Neuronal stem cell (in vitro differentiated cells): ENCODE results near the gene CDC37L1.

Source experiments
- DNase-seq: peaks from one replicate; pipeline ENCODE4 v3.0.0-alpha.2; 2013; ENCODE audit warnings: low spot score
- H2AFZ ChIP-seq: one replicate; pipeline ENCODE4 v1.6.1; 2013; ENCODE audit warnings: mild to moderate bottlenecking, low read length, inconsistent platforms
- H2AK5ac ChIP-seq: 2 replicates; pipeline ENCODE4 v1.6.1; 2013; ENCODE audit warnings: low read depth, mild to moderate bottlenecking, inconsistent platforms, low read length, moderate library complexity, mixed read lengths
- H2BK120ac ChIP-seq: 2 replicates; pipeline ENCODE4 v1.6.1; 2013; ENCODE audit warnings: low read depth, mild to moderate bottlenecking, inconsistent platforms, low read length, moderate library complexity, mixed read lengths
- H2BK12ac ChIP-seq: one replicate; pipeline ENCODE4 v1.6.1; 2013; ENCODE audit warnings: low read length, inconsistent platforms
- H2BK15ac ChIP-seq: 2 replicates; pipeline ENCODE4 v1.6.1; 2013; ENCODE audit warnings: mild to moderate bottlenecking, low read length, inconsistent platforms, mixed read lengths
- H2BK5ac ChIP-seq: one replicate; pipeline ENCODE4 v1.6.1; 2013; ENCODE audit warnings: inconsistent platforms, mild to moderate bottlenecking, low read length, moderate library complexity
- H3K14ac ChIP-seq: one replicate; pipeline ENCODE4 v1.6.1; 2013; ENCODE audit warnings: low read length, inconsistent platforms
- H3K18ac ChIP-seq: 2 replicates; pipeline ENCODE4 v1.6.1; 2013; ENCODE audit warnings: low read length, inconsistent platforms
- H3K23ac ChIP-seq: 2 replicates; pipeline ENCODE4 v1.6.1; 2013; ENCODE audit warnings: low read depth, mild to moderate bottlenecking, mixed read lengths, low read length, inconsistent platforms; ENCODE audit not compliant: poor library complexity
- H3K27ac ChIP-seq: replicated peaks from 3 replicates; pipeline ENCODE4 v1.5.1; 2013; ENCODE audit warnings: low read length, inconsistent platforms
- H3K27me3 ChIP-seq, 3 experiments: 2 replicates each; pipeline ENCODE4 v1.6.1; 2013; ENCODE audit warnings: low read length in 3 of 3, mild to moderate bottlenecking in 2 of 3, inconsistent platforms in 1 of 3, low read depth in 1 of 3, mixed read lengths in 1 of 3, moderate library complexity in 1 of 3; ENCODE audit not compliant: control insufficient read depth in 3 of 3, insufficient read depth in 3 of 3
- H3K36me3 ChIP-seq, 2 donors: replicated peaks in 1 of 2; 2 replicates each; pipeline ENCODE4 v1.6.1; 2013; ENCODE audit warnings: low read length in 2 of 2; ENCODE audit not compliant: control insufficient read depth in 2 of 2, insufficient read depth in 2 of 2
- H3K4ac ChIP-seq: 2 replicates; pipeline ENCODE4 v1.6.1; 2013; ENCODE audit warnings: inconsistent platforms, mild to moderate bottlenecking, low read length, moderate library complexity
- H3K4me1 ChIP-seq, 2 donors: 1 replicate in 1 of 2; 2 replicates in 1 of 2; pipeline ENCODE4 v1.6.1; 2013; ENCODE audit warnings: low read length in 2 of 2, low read depth in 1 of 2; ENCODE audit not compliant: control insufficient read depth in 2 of 2, insufficient read depth in 1 of 2
- H3K4me2 ChIP-seq: one replicate; pipeline ENCODE4 v1.6.1; 2013; ENCODE audit warnings: mild to moderate bottlenecking, low read length, inconsistent platforms; ENCODE audit not compliant: insufficient read depth, poor library complexity, severe bottlenecking
- H3K4me3 ChIP-seq, 2 donors: 2 replicates each; pipeline ENCODE4 v1.5.1; 2013; ENCODE audit warnings: low read length in 2 of 2, mild to moderate bottlenecking in 2 of 2, inconsistent platforms in 1 of 2, moderate library complexity in 1 of 2
- H3K79me1 ChIP-seq: one replicate; pipeline ENCODE4 v1.6.1; 2013; ENCODE audit warnings: low read depth, mild to moderate bottlenecking, inconsistent platforms, low read length, moderate library complexity
- H3K9ac ChIP-seq: one replicate; pipeline ENCODE4 v1.6.1; 2013; ENCODE audit warnings: mild to moderate bottlenecking, low read depth, low read length, inconsistent platforms; ENCODE audit not compliant: poor library complexity
- H3K9me3 ChIP-seq, 2 donors: replicated peaks in 1 of 2; 2 replicates each; pipeline versions ENCODE3 to v1.6.1; 2013; ENCODE audit warnings: low read length in 2 of 2, mild to moderate bottlenecking in 2 of 2, inconsistent platforms in 1 of 2, low read depth in 1 of 2, mixed read lengths in 1 of 2, moderate library complexity in 1 of 2; ENCODE audit not compliant: control insufficient read depth in 2 of 2, insufficient read depth in 1 of 2
- H4K8ac ChIP-seq: one replicate; pipeline ENCODE4 v1.6.1; 2013; ENCODE audit warnings: low read depth, mild to moderate bottlenecking, inconsistent platforms, low read length, moderate library complexity
- H4K91ac ChIP-seq: one replicate; pipeline ENCODE4 v1.6.1; 2013; ENCODE audit warnings: low read length, low read depth, mild to moderate bottlenecking, inconsistent platforms; ENCODE audit not compliant: poor library complexity
- WGBS, 2 donors: extraction: QIAGEN DNeasy Blood & Tissue Kit; methylation state at CpG; one replicate each; pipeline ENCODE4 v1.1.7; 2013; ENCODE audit warnings: missing lambda C conversion rate in 2 of 2, mixed read lengths in 1 of 2; ENCODE audit not compliant: insufficient read length in 2 of 2, insufficient replicate concordance in 1 of 2; ENCODE audit errors: extremely low coverage in 2 of 2; 5-methylcytosine and 5-hydroxymethylcytosine counted together

The CDC37L1 gene

DNA sequence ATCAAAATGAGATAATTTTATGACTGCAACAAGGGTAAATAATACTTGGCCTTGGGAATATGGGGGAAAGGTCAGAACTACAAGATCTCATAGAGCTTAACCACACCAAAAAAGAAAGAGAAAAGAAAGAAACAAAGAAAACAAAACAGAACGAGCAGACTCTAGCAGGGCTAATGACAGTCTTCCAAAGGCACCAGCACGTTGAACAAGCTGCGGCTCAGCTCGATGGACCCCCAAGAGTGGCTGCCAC, 60.9 kb downstream of the CDC37L1 start:
- Histone ChIP-seq H2AK5ac (no peak overlapping the region), H3K4ac (no peak overlapping the region), H3K23ac (peak overlapping the region; percentile 96), H3K27ac (no peak overlapping the region), H3K79me1 (peaks cover 2% of the 10 kb centered on the region), H2BK15ac (no peak overlapping the region), H3K9ac (peak overlapping the region; percentile 88), H2AFZ (peak overlapping the region; percentile 99), H3K4me1 (peaks cover 0 to 5% of the 10 kb centered on the region in 2 donors), H3K14ac (peak overlapping the region; percentile 98), H4K8ac (no peak overlapping the region), H2BK120ac (no peak overlapping the region), H3K9me3 (peaks cover 0 to 6% of the 10 kb centered on the region in 2 donors), H3K4me2 (peak overlapping the region; percentile 95), H3K36me3 (peaks cover 0 to 13% of the 10 kb centered on the region in 2 donors), H3K27me3 (no peaks in the 10 kb centered on the region), H3K18ac (no peak overlapping the region), H4K91ac (no peak overlapping the region), H2BK5ac (no peak overlapping the region), H3K4me3 (peak overlapping the region; percentile 85 to 97), H2BK12ac (no peak overlapping the region)
- WGBS, 2 donors: no CpG with 5 or more reads among the region's 4 CpGs
- no peak for DNase-seq

- H3K36me3 ChIP-seq: peaks cover 0 to 13% of the 10 kb centered on the region in 2 donors
- peak within 1 kb of the TSS; percentile 66 for H2BK5ac ChIP-seq
- H2BK15ac ChIP-seq: peak within 1 kb of the TSS; percentile 85
- H3K4me3 ChIP-seq: peak within 1 kb of the TSS; percentile 85 to 97
- H3K27me3 ChIP-seq: no peaks in the 10 kb centered on the region
- peak within 1 kb of the TSS; percentile 96 for H3K23ac ChIP-seq
- WGBS, 2 donors: no CpG with 5 or more reads among the region's 84 CpGs
- H3K27ac ChIP-seq: peak within 1 kb of the TSS; percentile 67
- H4K8ac ChIP-seq: peak within 1 kb of the TSS; percentile 43
- H2AK5ac ChIP-seq: peak within 1 kb of the TSS; percentile 56
- peak within 1 kb of the TSS; percentile 99 for H2AFZ ChIP-seq
- no peak within 1 kb of the TSS for H4K91ac ChIP-seq
- H3K4ac ChIP-seq: peak within 1 kb of the TSS; percentile 53
- H3K9ac ChIP-seq: peak within 1 kb of the TSS; percentile 88
- H2BK12ac ChIP-seq: peak within 1 kb of the TSS; percentile 1
- peak; percentile 76 for DNase-seq
- peaks cover 2% of the 10 kb centered on the region for H3K79me1 ChIP-seq
- H3K4me1 ChIP-seq: peaks cover 0 to 5% of the 10 kb centered on the region in 2 donors
- H3K4me2 ChIP-seq: peak within 1 kb of the TSS; percentile 95
- H3K18ac ChIP-seq: peak within 1 kb of the TSS; percentile 99
- H3K14ac ChIP-seq: peak within 1 kb of the TSS; percentile 98
- H2BK120ac ChIP-seq: no peak within 1 kb of the TSS
- H3K9me3 ChIP-seq: peaks cover 0 to 6% of the 10 kb centered on the region in 2 donors
Measured at GRCh38 chr9:4740638-4741364, 61.4 kb downstream of the CDC37L1 start, which contains the start of gene AK3. AK3 (minus strand) TSS chr9:4741202; CDS start chr9:4741087, 115 bp downstream.

DNA sequence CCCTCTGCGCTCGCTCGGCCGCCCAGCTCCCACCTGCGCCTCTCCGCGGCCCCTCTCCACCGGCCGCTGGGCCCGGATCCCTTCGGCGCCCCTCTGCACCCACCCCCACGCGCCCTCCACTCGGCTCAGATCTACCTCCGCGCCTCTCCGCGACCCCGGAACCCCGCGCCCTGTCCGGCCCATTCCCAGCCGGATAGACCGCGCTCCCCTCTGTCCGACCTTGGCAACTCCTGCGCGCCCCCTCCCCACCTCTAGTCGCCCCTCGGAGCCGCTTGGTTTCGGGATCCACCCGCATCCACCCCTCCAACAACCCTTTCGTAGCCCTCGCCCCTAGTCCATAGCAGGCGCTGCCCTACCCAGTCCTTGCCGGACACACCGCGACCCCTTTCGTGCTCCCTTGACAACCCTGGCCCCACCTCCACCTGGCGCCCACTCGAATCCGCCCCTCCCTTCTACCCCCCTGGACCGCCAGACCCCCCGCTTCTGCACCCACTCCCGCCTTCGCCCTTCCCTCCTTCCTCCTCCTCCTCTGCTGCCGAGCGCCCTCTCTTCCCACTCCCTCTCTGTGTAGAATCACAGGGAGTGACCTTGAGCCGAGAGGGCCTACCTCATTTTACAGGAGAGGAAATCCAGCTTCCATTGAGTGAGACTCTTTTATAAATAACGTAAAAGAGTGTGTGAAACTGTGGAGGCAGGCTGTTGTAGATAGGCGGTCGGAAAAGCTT, 62.2 kb downstream of the CDC37L1 start:
- Histone ChIP-seq H3K4me3 (peak overlapping the region; percentile 85 to 97), H3K9ac (peak overlapping the region; percentile 88), H4K8ac (peak overlapping the region; percentile 43), H3K18ac (peak overlapping the region; percentile 96), H3K36me3 (peaks cover 0 to 11% of the 10 kb centered on the region in 2 donors), H3K4me1 (peaks cover 0 to 5% of the 10 kb centered on the region in 2 donors), H2BK12ac (peak overlapping the region; percentile 1), H3K79me1 (peaks cover 2% of the 10 kb centered on the region), H2BK15ac (no peak overlapping the region), H4K91ac (no peak overlapping the region), H3K4me2 (peak overlapping the region; percentile 95), H2AK5ac (peak overlapping the region; percentile 56), H3K23ac (peak overlapping the region; percentile 96), H2BK120ac (no peak overlapping the region), H3K14ac (peak overlapping the region; percentile 94), H3K27me3 (no peaks in the 10 kb centered on the region), H3K9me3 (peaks cover 0 to 6% of the 10 kb centered on the region in 2 donors), H2BK5ac (peak overlapping the region; percentile 66), H3K4ac (no peak overlapping the region), H2AFZ (peak overlapping the region; percentile 99), H3K27ac (no peak overlapping the region)
- peak; percentile 6 for DNase-seq
- WGBS, 2 donors: no CpG with 5 or more reads among the region's 54 CpGs

- Histone ChIP-seq H3K27ac (no peak overlapping the region), H3K4me3 (no peak overlapping the region)
- WGBS, 2 donors: no CpG with 5 or more reads among the region's 3 CpGs
Measured at GRCh38 chr9:4742246-4742645, 62.9 kb downstream of the CDC37L1 start.

More at GRCh38 chr9:4742246-4742645, 62.9 kb downstream of the CDC37L1 start:
- H3K4me2 ChIP-seq: no peak overlapping the region
- H4K8ac ChIP-seq: no peak overlapping the region
- H3K36me3 ChIP-seq: peaks cover 0 to 7% of the 10 kb centered on the region in 2 donors
- H3K4ac ChIP-seq: no peak overlapping the region
- peaks cover 0 to 6% of the 10 kb centered on the region in 2 donors for H3K9me3 ChIP-seq
- H3K9ac ChIP-seq: no peak overlapping the region
- H3K27me3 ChIP-seq: no peaks in the 10 kb centered on the region
- no peak overlapping the region for H2BK5ac ChIP-seq
- H4K91ac ChIP-seq: no peak overlapping the region
- H3K79me1 ChIP-seq: peaks cover 2% of the 10 kb centered on the region
- H2AFZ ChIP-seq: peak overlapping the region; percentile 99
- H3K4me1 ChIP-seq: peaks cover 0 to 5% of the 10 kb centered on the region in 2 donors
- H3K18ac ChIP-seq: no peak overlapping the region
- H3K14ac ChIP-seq: no peak overlapping the region
- H3K23ac ChIP-seq: no peak overlapping the region
- no peak overlapping the region for H2BK15ac ChIP-seq
- no peak overlapping the region for H2AK5ac ChIP-seq
- no peak overlapping the region for H2BK12ac ChIP-seq
- H2BK120ac ChIP-seq: no peak overlapping the region
- no peak for DNase-seq
